ENCODE data around the gene RBMS1. TPM values are rescaled to one million over a fixed set of nuclear protein-coding genes. Genes with fewer than 3 reads are reported as not detected.

Gene RBMS1
- total and polyA plus RNA-seq, 2 donors (not counting 1 experiment from before 2014, with no cell fraction given) = 18.0 to 36.7 TPM

- no peak for DNase-seq
- ChIA-PET CTCF (no interaction called here), POLR2A (no interaction called here)
- Histone ChIP-seq H3K27ac (ENCODE audit: low read length in 2 of 2) (no peak overlapping the region), H2AFZ (ENCODE audit: insufficient read depth, low read depth, low read length, poor library complexity, severe bottlenecking) (no peak overlapping the region), H3K36me3 (replicated peaks in 1 of 2; ENCODE audit: control extremely low read depth in 1 of 2, control insufficient read depth in 1 of 2, extremely low read depth in 1 of 2, insufficient read depth in 2 of 2, low read length in 1 of 2) (no peaks in the 10 kb centered on the region), H3K4me3 (ENCODE audit: control extremely low read depth in 1 of 5, extremely low read depth in 1 of 5, insufficient read depth in 1 of 5, low read depth in 2 of 5, low read length in 4 of 5) (no peak overlapping the region), H3K27me3 (replicated peaks in 1 of 4; ENCODE audit: control extremely low read depth in 1 of 4, control insufficient read depth in 3 of 4, insufficient read depth in 4 of 4, low read length in 3 of 4) (no peaks in the 10 kb centered on the region), H3K9me3 (ENCODE audit: control extremely low read depth in 1 of 3, control insufficient read depth in 2 of 3, insufficient read depth in 1 of 3, low read length in 2 of 3) (no peaks in the 10 kb centered on the region), H3K9ac (ENCODE audit: low read length) (no peak overlapping the region), H3K79me2 (ENCODE audit: control insufficient read depth, insufficient read depth, low read length) (no peaks in the 10 kb centered on the region), H4K20me1 (ENCODE audit: control insufficient read depth, insufficient read depth, low read length, poor library complexity, severe bottlenecking) (no peaks in the 10 kb centered on the region), H3K4me2 (replicated peaks; ENCODE audit: low read depth, low read length, poor library complexity, severe bottlenecking) (no peak overlapping the region), H3K4me1 (ENCODE audit: control insufficient read depth in 2 of 2, insufficient read depth in 2 of 2, low read length in 2 of 2) (no peaks in the 10 kb centered on the region)
- Mint-ChIP-seq H3K9me3 (ENCODE audit: insufficient read depth) (no peaks in the 10 kb centered on the region), H3K27me3 (peaks cover 14% of the 10 kb centered on the region), H3K4me1 (no peaks in the 10 kb centered on the region), H3K27ac (no peak overlapping the region), H3K4me3 (no peak overlapping the region)
- TF ChIP-seq CTCF (IDR thresholded peaks at IDR 0.05) (no peak), EZH2 (IDR thresholded peaks at IDR 0.05; ENCODE audit: borderline replicate concordance, insufficient read depth, low read depth, low read length, poor library complexity, severe bottlenecking) (no peak)
- no peak for ATAC-seq (ENCODE audit: low read depth)
- 88% methylated on average over 5 of the region's 5 CpGs for WGBS (ENCODE audit: insufficient coverage)
- intact Hi-C loops (cut with micrococcal nuclease) = no loop called here
Observed at GRCh38 chr2:160505256-160505655, 11.6 kb upstream of the RBMS1 start.

- DNase-seq (no peak), ATAC-seq (ENCODE audit: low read depth) (no peak)
- no peaks in the 10 kb centered on the region for H3K4me1 ChIP-seq (ENCODE audit: control insufficient read depth in 2 of 2, insufficient read depth in 2 of 2, low read length in 2 of 2)
- H4K20me1 ChIP-seq (ENCODE audit: control insufficient read depth, insufficient read depth, low read length, poor library complexity, severe bottlenecking) = no peaks in the 10 kb centered on the region
- TF ChIP-seq EZH2 (IDR thresholded peaks at IDR 0.05; ENCODE audit: borderline replicate concordance, insufficient read depth, low read depth, low read length, poor library complexity, severe bottlenecking) = no peak
- TF ChIP-seq CTCF (IDR thresholded peaks at IDR 0.05) = no peak
- Mint-ChIP-seq H3K9me3 (ENCODE audit: insufficient read depth) (no peaks in the 10 kb centered on the region), H3K27me3 (peaks cover 14% of the 10 kb centered on the region), H3K4me3 (no peak overlapping the region), H3K27ac (no peak overlapping the region), H3K4me1 (no peaks in the 10 kb centered on the region)
- WGBS (ENCODE audit: insufficient coverage) = no CpG with 5 or more reads among the region's 5 CpGs
- intact Hi-C loops (cut with micrococcal nuclease) = no loop called here
- H3K9ac ChIP-seq (ENCODE audit: low read length) = no peak overlapping the region
- ChIA-PET CTCF (no interaction called here), POLR2A (no interaction called here)
- no peak overlapping the region for H3K4me3 ChIP-seq (ENCODE audit: control extremely low read depth in 1 of 5, extremely low read depth in 1 of 5, insufficient read depth in 1 of 5, low read depth in 2 of 5, low read length in 4 of 5)
- no peak overlapping the region for H2AFZ ChIP-seq (ENCODE audit: insufficient read depth, low read depth, low read length, poor library complexity, severe bottlenecking)
- no peaks in the 10 kb centered on the region for H3K27me3 ChIP-seq (replicated peaks in 1 of 4; ENCODE audit: control extremely low read depth in 1 of 4, control insufficient read depth in 3 of 4, insufficient read depth in 4 of 4, low read length in 3 of 4)
- H3K27ac ChIP-seq (ENCODE audit: low read length in 2 of 2) = no peak overlapping the region
- H3K4me2 ChIP-seq (replicated peaks; ENCODE audit: low read depth, low read length, poor library complexity, severe bottlenecking) = no peak overlapping the region
- H3K36me3 ChIP-seq (replicated peaks in 1 of 2; ENCODE audit: control extremely low read depth in 1 of 2, control insufficient read depth in 1 of 2, extremely low read depth in 1 of 2, insufficient read depth in 2 of 2, low read length in 1 of 2) = no peaks in the 10 kb centered on the region
- H3K79me2 ChIP-seq (ENCODE audit: control insufficient read depth, insufficient read depth, low read length) = no peaks in the 10 kb centered on the region
- no peaks in the 10 kb centered on the region for H3K9me3 ChIP-seq (ENCODE audit: control extremely low read depth in 1 of 3, control insufficient read depth in 2 of 3, insufficient read depth in 1 of 3, low read length in 2 of 3)
Observed at GRCh38 chr2:160502478-160502877, 8.9 kb upstream of the RBMS1 start.
